Pancreas (tissue), 10 donors: ENCODE results near the gene ACOX3. TPM values are rescaled to one million over a fixed set of nuclear protein-coding genes. Genes with fewer than 3 reads are reported as not detected.

Source experiments
- ATAC-seq, 4 donors: fragments of 200-7000 bp; cut with Tn5 transposase; one replicate each; pipeline versions ENCODE4 v1.8.0 to v1.9.1; 2020; ENCODE audit warnings: mild to moderate bottlenecking in 4 of 4, moderate library complexity in 4 of 4
- DNase-seq, 6 donors: peaks; one replicate each; pipeline ENCODE4 v3.0.0-alpha.2; 2020
- FAIRE-seq: peaks from 2 replicates; lab custom pipeline; 2012; peaks lifted over from hg19 to GRCh38; lab: Jason Lieb, UNC
- H3K27ac ChIP-seq, 4 donors: fragments of 200-600 bp; sonication (generic); 1 replicate in 3 of 4; 2 replicates in 1 of 4; pipeline versions ENCODE4 v1.5.0 to v1.8.0; 2020
- H3K27me3 ChIP-seq, 4 donors: fragments of 200-600 bp; one replicate each; pipeline ENCODE4 v1.8.0; 2021
- H3K36me3 ChIP-seq, 3 donors: fragments of 200-600 bp; sonication (generic) in 1 of 3; one replicate each; pipeline versions ENCODE4 v1.5.0 to v1.8.0; 2020 to 2021
- H3K4me1 ChIP-seq, 3 donors: fragments of 200-600 bp; one replicate each; pipeline ENCODE4 v1.8.0; 2021
- H3K4me3 ChIP-seq, 4 donors: fragments of 200-600 bp; sonication (generic) in 2 of 4; one replicate each; pipeline versions ENCODE4 v1.5.0 to v1.8.0; 2020 to 2021
- H3K9me3 ChIP-seq, 4 donors: fragments of 200-600 bp; one replicate each; pipeline ENCODE4 v1.8.0; 2021
- CTCF ChIP-seq, 4 donors: fragments of 200-600 bp; sonication (generic) in 3 of 4; IDR thresholded peaks; one replicate each; pipeline versions ENCODE4 v1.5.0 to v1.8.0; 2021; ENCODE audit warnings: antibody characterized with exemption in 4 of 4
- WGBS, 2 donors: extraction: QIAGEN DNeasy Blood & Tissue Kit; methylation state at CpG; one replicate each; pipeline ENCODE4 v1.1.7; 2013; 5-methylcytosine and 5-hydroxymethylcytosine counted together
- intact Hi-C, 3 donors: fragments of 100-400 bp; cut with DNase I; formaldehyde crosslinking; loops; one replicate each; pipeline versions ENCODE4 v1.11.1 to v1.14.2; 2022
- polyA plus RNA-seq, 2 donors: library from polyadenylated mRNA; stranded (reverse); fragments of 200-250 nt; gene quantifications; one replicate each; pipeline ENCODE4 v1.2.3, GENCODE V29; 2013
- total RNA-seq, 6 donors: library from RNA; stranded (reverse); fragmentation: NEBNext Ultra II Directional in 4 of 6; extraction: Animal tissue kit (Norgen Biotek cat#: 25700) in 4 of 6; gene quantifications; one replicate each; pipeline versions ENCODE4 v1.2.1 to v1.2.4, GENCODE V29; 2021 to 2023
- donor health status: healthy with polysubstance abuse.
- donor health status: DM: no; HTN: no; CAD: no; lungs with moderate emphysema.
- donor health status: DM: no; HTN: no; CAD: no.
- donor health status: control.
- donor health status: control.
- donor health status: Bipolar disorder and iron deficiency.
- donor health status: DM: yes; HTN: yes; CAD: no.
- donor health status: DM: no; HTN: no; CAD: no.
- donor health status: DM: no; HTN: no; CAD: no.
- donor health status: DM: yes; HTN: yes; CAD: no.

Gene ACOX3
- total and polyA plus RNA-seq, 8 donors = 16.1 to 24.8 (median 18.6) TPM

GRCh38 chr4:8403976-8404375, 36.5 kb downstream of the ACOX3 start:
- TF ChIP-seq CTCF (IDR thresholded peaks at IDR 0.05) = no peak
- FAIRE-seq = no peak
- H3K27ac ChIP-seq = no peak overlapping the region
- ATAC-seq = no peak
- DNase-seq = no peak
- no peaks in the 10 kb centered on the region for H3K9me3 ChIP-seq
- H3K36me3 ChIP-seq = peaks cover 0 to 18% (median 3%) of the 10 kb centered on the region in 3 donors
- H3K4me3 ChIP-seq = no peak overlapping the region
- H3K27me3 ChIP-seq = no peaks in the 10 kb centered on the region
- intact Hi-C loops = no loop called here
- H3K4me1 ChIP-seq = no peaks in the 10 kb centered on the region
- 88 to 91% methylated on average over 13 of the region's 13 CpGs for WGBS, 2 donors

GRCh38 chr4:8403173-8403753, 37.3 kb downstream of the ACOX3 start:
- WGBS, 2 donors = 48 to 54% methylated on average over 12 of the region's 12 CpGs
- FAIRE-seq = peak; percentile 26
- peak; percentile 52 to 76 (median 66) for TF ChIP-seq CTCF (IDR thresholded peaks at IDR 0.05)
- intact Hi-C loops = no loop called here
- ATAC-seq = peak; percentile 79 to 95 (median 90)
- Histone ChIP-seq H3K27ac (no peak overlapping the region), H3K9me3 (no peaks in the 10 kb centered on the region), H3K27me3 (no peaks in the 10 kb centered on the region), H3K36me3 (peaks cover 0 to 23% (median 3%) of the 10 kb centered on the region in 3 donors), H3K4me1 (no peaks in the 10 kb centered on the region), H3K4me3 (no peak overlapping the region)
- DNase-seq = peak in 5 of 6 donors; percentile 52 to 90 (median 73)

GRCh38 chr4:8402640-8403039, 37.9 kb downstream of the ACOX3 start:
- WGBS, 2 donors = 87% methylated on average over 14 of the region's 14 CpGs
- Histone ChIP-seq H3K9me3 (no peaks in the 10 kb centered on the region), H3K4me1 (no peaks in the 10 kb centered on the region), H3K36me3 (peaks cover 0 to 23% (median 3%) of the 10 kb centered on the region in 3 donors), H3K27ac (no peak overlapping the region), H3K4me3 (no peak overlapping the region), H3K27me3 (no peaks in the 10 kb centered on the region)
- no peak for TF ChIP-seq CTCF (IDR thresholded peaks at IDR 0.05)
- intact Hi-C loops = no loop called here
- FAIRE-seq (no peak), ATAC-seq (peak in 2 of 4 donors; percentile 14 to 17), DNase-seq (no peak)

GRCh38 chr4:8402181-8402597, 38.3 kb downstream of the ACOX3 start:
- TF ChIP-seq CTCF (IDR thresholded peaks at IDR 0.05) = no peak
- no peaks in the 10 kb centered on the region for H3K4me1 ChIP-seq

GRCh38 chr4:8401665-8402064, 38.9 kb downstream of the ACOX3 start:
- Histone ChIP-seq H3K9me3 (no peaks in the 10 kb centered on the region), H3K4me3 (no peak overlapping the region), H3K27ac (no peak overlapping the region), H3K4me1 (no peaks in the 10 kb centered on the region), H3K27me3 (no peaks in the 10 kb centered on the region), H3K36me3 (peaks cover 0 to 23% (median 3%) of the 10 kb centered on the region in 3 donors)
- no peak for DNase-seq
- intact Hi-C loops = no loop called here
- ATAC-seq = no peak
- 86 to 91% methylated on average over 10 of the region's 10 CpGs for WGBS, 2 donors
- FAIRE-seq = no peak
- TF ChIP-seq CTCF (IDR thresholded peaks at IDR 0.05) = no peak

More at GRCh38 chr4:8402181-8402597, 38.3 kb downstream of the ACOX3 start:
- Histone ChIP-seq H3K27ac (no peak overlapping the region), H3K36me3 (peaks cover 0 to 23% (median 3%) of the 10 kb centered on the region in 3 donors), H3K4me3 (no peak overlapping the region), H3K27me3 (no peaks in the 10 kb centered on the region), H3K9me3 (no peaks in the 10 kb centered on the region)
- FAIRE-seq (no peak), DNase-seq (no peak), ATAC-seq (no peak)
- WGBS, 2 donors = 75 to 90% methylated on average over 11 of the region's 11 CpGs
- intact Hi-C loops = no loop called here
